HL-60 (cell line): ENCODE data around the gene SFXN4.

Experiments used
- DNase-seq, 2 experiments: peaks; one replicate each; pipeline ENCODE4 v3.0.0-alpha.2; 2010 to 2020; ENCODE audit warnings: low read depth in 1 of 2, low spot score in 1 of 2
- H3K27ac ChIP-seq: fragments of 250-450 bp; sonication (Bioruptor Pico); replicated peaks from 2 replicates; pipeline ENCODE4 v1.5.1; 2020; ENCODE audit warnings: mild to moderate bottlenecking, moderate library complexity
- H3K27me3 ChIP-seq: fragments of 250-450 bp; sonication (Bioruptor Pico); 2 replicates; pipeline ENCODE4 v1.5.1; 2021; ENCODE audit warnings: mild to moderate bottlenecking, moderate library complexity; ENCODE audit not compliant: insufficient read depth, poor library complexity, severe bottlenecking
- H3K4me3 ChIP-seq: replicated peaks from 2 replicates; pipeline ENCODE4 v1.5.1; 2011; ENCODE audit warnings: mild to moderate bottlenecking, control low read depth, low read length; ENCODE audit not compliant: insufficient read depth
- CTCF ChIP-seq: IDR thresholded peaks from one replicate; pipeline ENCODE4 v1.5.1; 2011; ENCODE audit warnings: low read length, control low read depth, inconsistent platforms; ENCODE audit not compliant: insufficient read depth
- GABPA ChIP-seq: IDR thresholded peaks from 2 replicates; pipeline ENCODE4 v1.6.1; 2012; ENCODE audit warnings: low read depth
- POLR2AphosphoS5 ChIP-seq: IDR thresholded peaks from 2 replicates; pipeline ENCODE4 v1.6.1; 2012; ENCODE audit warnings: low read depth
- REST ChIP-seq: IDR thresholded peaks from 2 replicates; pipeline ENCODE4 v1.6.1; 2012; ENCODE audit warnings: low read depth; ENCODE audit not compliant: insufficient replicate concordance
- SPI1 ChIP-seq: IDR thresholded peaks from 2 replicates; pipeline ENCODE4 v1.6.1; 2012; ENCODE audit warnings: low read depth, mild to moderate bottlenecking, borderline replicate concordance

Gene SFXN4

GRCh38 chr10:119210633-119211032 is 45.1 kb upstream of the SFXN4 start:
- DNase-seq: no peak
- no peak overlapping the region for H3K27ac ChIP-seq
- H3K4me3 ChIP-seq: no peak overlapping the region
- TF ChIP-seq GABPA (no peak), REST (no peak), POLR2AphosphoS5 (no peak), CTCF (no peak), SPI1 (no peak)
- peaks cover 12% of the 10 kb centered on the region for H3K27me3 ChIP-seq

GRCh38 chr10:119209736-119210355 is 44.3 kb upstream of the SFXN4 start:
- no peak for DNase-seq
- H3K27me3 ChIP-seq: peaks cover 12% of the 10 kb centered on the region
- no peak for TF ChIP-seq CTCF
- no peak for TF ChIP-seq REST
- no peak for TF ChIP-seq GABPA
- TF ChIP-seq POLR2AphosphoS5: no peak
- no peak for TF ChIP-seq SPI1
- H3K4me3 ChIP-seq: no peak overlapping the region
- H3K27ac ChIP-seq: no peak overlapping the region

- Histone ChIP-seq H3K27ac (no peak overlapping the region), H3K27me3 (peaks cover 12% of the 10 kb centered on the region), H3K4me3 (no peak overlapping the region)
- DNase-seq: peak in 1 of 2 experiments; percentile 42
- TF ChIP-seq REST (no peak), SPI1 (no peak), GABPA (no peak), CTCF (peak; percentile 60)
These were observed 43.7 kb upstream of the SFXN4 start for GRCh38 chr10:119209035-119209735.
